AG10803 (cell line): Measurements from ENCODE around the gene POU2F1.

ENCODE experiments used
- DNase-seq: peaks from one replicate; pipeline ENCODE4 v3.0.0; 2010; ENCODE audit warnings: low read depth
- H3K4me3 ChIP-seq: 2 replicates; pipeline ENCODE4 v1.5.1; 2011; ENCODE audit warnings: mild to moderate bottlenecking, low read length, control low read depth
- CTCF ChIP-seq: conservative IDR thresholded peaks from 2 replicates; pipeline ENCODE4 v1.5.1; 2011; ENCODE audit warnings: mild to moderate bottlenecking, low read length, control low read depth, inconsistent platforms

The POU2F1 gene

DNA sequence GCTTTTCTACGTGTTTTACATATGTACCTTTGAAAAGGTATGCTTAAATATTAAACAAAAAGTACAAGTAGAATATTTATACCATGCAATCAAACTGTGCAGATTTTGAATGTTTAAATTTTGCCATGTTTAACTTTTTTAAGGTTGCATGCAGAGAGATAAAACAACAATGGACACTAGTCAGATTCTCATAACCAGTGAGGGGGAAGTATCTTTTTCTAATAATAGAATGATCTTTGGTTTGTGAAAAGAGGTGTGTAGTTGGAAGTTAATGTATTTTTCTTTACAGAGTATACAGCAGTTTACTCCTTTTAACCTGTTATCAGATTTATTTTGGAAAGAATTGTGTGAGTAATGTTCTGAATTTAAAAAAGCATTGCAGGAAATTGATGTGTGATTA, 27.1 kb downstream of the POU2F1 start:
- H3K4me3 ChIP-seq: no peak overlapping the region
- no peak for TF ChIP-seq CTCF
- DNase-seq: no peak

DNA sequence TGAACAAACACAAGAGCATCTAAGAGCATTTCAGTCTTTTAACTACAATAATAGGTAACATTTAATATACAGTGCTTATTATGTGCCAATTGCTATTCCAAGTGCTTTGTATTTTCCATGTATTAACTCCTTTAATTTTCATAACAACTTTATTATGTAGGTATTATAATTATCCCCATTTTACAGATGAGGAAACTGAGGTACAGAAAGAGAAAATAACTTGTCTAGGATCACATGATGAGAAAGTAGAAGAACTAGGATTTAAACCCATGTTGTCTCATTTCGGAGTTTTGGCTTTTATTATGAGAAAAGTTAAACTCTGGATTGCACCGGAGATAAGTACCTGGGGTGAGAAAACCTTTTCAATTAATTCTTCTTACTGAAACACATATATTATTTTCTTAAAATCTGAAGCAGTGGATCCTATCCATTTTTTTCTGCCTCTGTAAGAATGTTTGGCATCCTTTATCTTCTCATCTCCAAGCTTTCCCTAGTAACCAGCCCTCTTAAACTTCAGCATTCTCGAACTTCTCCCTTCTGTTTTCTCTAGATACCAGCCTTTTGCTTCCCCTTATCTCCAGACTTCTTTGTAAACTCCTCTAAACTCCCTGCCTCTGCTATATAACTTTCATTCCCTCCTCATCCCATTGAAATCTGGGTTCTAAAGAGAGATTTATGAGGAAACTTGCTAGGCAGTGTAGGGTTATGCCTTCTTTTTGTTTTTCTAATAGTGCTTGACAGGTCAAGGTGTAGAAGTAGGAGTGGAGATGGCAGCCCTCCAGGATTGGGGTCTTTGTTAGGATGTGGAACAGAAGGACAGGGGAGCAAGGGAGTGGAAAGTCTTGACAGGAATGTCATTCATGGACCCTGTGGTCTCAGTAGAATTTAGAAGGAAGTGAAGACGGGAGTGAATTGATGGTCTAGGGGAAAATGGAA, 28.3 kb downstream of the POU2F1 start:
- no peak for DNase-seq
- H3K4me3 ChIP-seq: no peak overlapping the region
- no peak for TF ChIP-seq CTCF

DNA sequence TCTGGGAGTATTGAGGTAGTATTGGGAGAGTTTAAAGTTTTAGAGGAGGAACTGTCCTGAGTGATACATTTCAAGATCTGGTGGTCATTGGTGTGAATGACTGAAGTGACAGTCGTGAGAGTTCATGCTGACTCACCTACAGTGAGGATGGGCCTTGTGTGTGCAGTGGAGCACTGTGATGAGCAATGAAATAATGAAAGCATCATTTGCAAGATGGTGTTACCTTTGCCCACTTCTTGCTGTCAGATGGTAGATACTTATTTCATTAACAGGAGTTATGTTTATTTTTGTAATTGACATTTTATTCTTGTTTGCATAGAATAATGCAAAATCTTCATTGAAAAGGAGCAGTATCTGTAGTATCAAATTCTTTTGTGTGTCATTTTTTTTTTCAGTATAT, 29.0 kb downstream of the POU2F1 start:
- TF ChIP-seq CTCF: no peak
- H3K4me3 ChIP-seq: no peak overlapping the region
- DNase-seq: no peak

DNA sequence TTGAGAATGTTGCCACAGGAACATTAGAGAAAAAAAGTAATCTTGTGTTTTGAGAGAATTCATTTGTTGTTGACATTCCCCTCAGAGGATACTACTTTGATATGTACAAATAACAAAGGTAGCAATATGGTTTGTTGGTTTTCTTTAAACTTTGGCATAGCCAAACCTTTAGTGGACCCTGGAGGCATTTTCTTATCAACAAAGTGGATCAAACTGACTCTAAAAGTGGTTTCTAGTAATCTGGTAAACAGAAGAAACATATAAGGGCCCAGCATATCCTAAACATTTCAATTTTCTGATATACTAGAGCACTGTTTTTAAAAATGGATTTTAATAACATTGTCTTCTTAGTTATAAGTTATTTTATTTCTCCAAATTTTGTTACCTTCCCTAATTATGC, 29.8 kb downstream of the POU2F1 start:
- no peak for TF ChIP-seq CTCF
- H3K4me3 ChIP-seq: no peak overlapping the region
- no peak for DNase-seq

DNA sequence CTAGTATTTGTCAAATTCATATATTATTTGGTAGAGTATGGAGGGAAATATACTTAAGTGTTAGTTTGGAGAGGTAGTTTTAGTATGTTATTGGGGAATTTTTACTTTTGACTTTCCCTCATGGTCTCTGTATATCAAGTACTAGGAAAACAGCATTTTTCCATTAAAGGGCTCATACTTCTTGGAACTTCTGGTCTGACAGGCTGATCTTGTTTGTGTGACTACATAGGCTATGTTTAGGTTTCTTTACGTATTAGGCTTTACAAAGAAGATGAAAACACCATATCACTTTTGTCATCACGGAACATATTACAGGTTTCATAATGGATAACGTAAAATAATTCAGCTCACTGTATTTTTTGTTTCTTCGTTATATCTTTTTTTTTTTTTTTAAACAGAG, 30.8 kb downstream of the POU2F1 start:
- no peak for DNase-seq
- H3K4me3 ChIP-seq: no peak overlapping the region
- TF ChIP-seq CTCF: no peak

- TF ChIP-seq CTCF: no peak
- H3K4me3 ChIP-seq: no peak overlapping the region
- DNase-seq: no peak
These were observed 32.3 kb downstream of the POU2F1 start for GRCh38 chr1:167252986-167253385.

DNA sequence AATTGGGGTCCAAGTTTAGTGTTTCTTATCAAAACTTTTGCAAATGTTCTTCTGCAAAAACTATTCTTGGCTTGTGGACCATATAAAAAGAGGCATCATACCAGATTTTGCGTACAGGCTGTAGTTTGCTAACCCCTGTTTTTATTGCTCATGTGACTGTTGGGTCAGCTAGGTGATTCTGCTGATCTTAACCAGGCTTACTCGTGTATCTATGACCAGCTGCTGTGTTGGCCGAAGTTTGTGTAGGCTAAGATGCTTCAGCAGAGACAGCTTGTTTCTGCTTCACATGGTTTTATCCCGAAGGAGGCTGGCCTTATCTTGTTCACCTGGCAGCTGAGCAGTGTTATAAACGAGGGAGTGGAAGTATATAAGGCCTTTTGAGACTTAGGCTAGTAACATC, 38.2 kb downstream of the POU2F1 start:
- no peak for TF ChIP-seq CTCF
- no peak for DNase-seq
- H3K4me3 ChIP-seq: no peak overlapping the region
